Spleen (tissue), 11 donors: ENCODE measurements around the gene MASP1. TPM values are rescaled to one million over a fixed set of nuclear protein-coding genes. Genes with fewer than 3 reads are reported as not detected.

Experiments used
- DNase-seq: peaks from one replicate; pipeline ENCODE4 v3.0.0-alpha.2; 2020
- H3K27ac ChIP-seq, 8 donors: fragments of 200-600 bp; sonication (generic) in 7 of 8; 1 replicate in 4 of 8; 2 replicates in 4 of 8; pipeline versions ENCODE4 v1.5.0 to v1.8.0; 2016 to 2021; ENCODE audit warnings: inconsistent platforms in 4 of 8, mild to moderate bottlenecking in 4 of 8, moderate library complexity in 1 of 8
- H3K27me3 ChIP-seq, 7 donors: fragments of 200-600 bp; sonication (generic) in 6 of 7; replicated peaks in 1 of 7; 1 replicate in 4 of 7; 2 replicates in 3 of 7; pipeline versions ENCODE4 v1.5.0 to v1.8.0; 2016 to 2021; ENCODE audit warnings: inconsistent platforms in 3 of 7, mild to moderate bottlenecking in 1 of 7
- H3K36me3 ChIP-seq, 6 donors: fragments of 200-600 bp; sonication (generic) in 5 of 6; 1 replicate in 4 of 6; 2 replicates in 2 of 6; pipeline versions ENCODE4 v1.5.0 to v1.8.0; 2016 to 2021; ENCODE audit warnings: inconsistent platforms in 2 of 6
- H3K4me1 ChIP-seq, 6 donors: fragments of 200-600 bp; sonication (generic) in 5 of 6; 1 replicate in 3 of 6; 2 replicates in 3 of 6; pipeline versions ENCODE4 v1.5.0 to v1.8.0; 2016 to 2021; ENCODE audit warnings: inconsistent platforms in 3 of 6
- H3K4me3 ChIP-seq, 8 donors: fragments of 200-600 bp; sonication (generic) in 7 of 8; 1 replicate in 4 of 8; 2 replicates in 4 of 8; pipeline versions ENCODE4 v1.5.0 to v1.8.0; 2016 to 2021; ENCODE audit warnings: inconsistent platforms in 4 of 8, mild to moderate bottlenecking in 4 of 8, moderate library complexity in 2 of 8
- H3K9me3 ChIP-seq, 8 donors: fragments of 200-600 bp; sonication (generic) in 7 of 8; 1 replicate in 4 of 8; 2 replicates in 4 of 8; pipeline versions ENCODE4 v1.5.0 to v1.8.0; 2016 to 2021; ENCODE audit warnings: inconsistent platforms in 4 of 8
- POLR2A ChIP-seq, 3 donors: fragments of 450-650 bp; IDR thresholded peaks; one replicate each; pipeline ENCODE4 v1.5.1; 2017; ENCODE audit warnings: antibody characterized with exemption in 3 of 3, mild to moderate bottlenecking in 1 of 3
- POLR2AphosphoS5 ChIP-seq, 3 donors: sonication (generic); formaldehyde crosslinking; IDR thresholded peaks; one replicate each; pipeline ENCODE4 v1.5.1; 2017; ENCODE audit warnings: antibody characterized with exemption in 3 of 3
- WGBS, 5 donors: extraction: QIAGEN DNeasy Blood & Tissue Kit in 3 of 5; methylation state at CpG; one replicate each; pipeline versions ENCODE4 v1.1.5 to v1.1.7; 2013 to 2018; 5-methylcytosine and 5-hydroxymethylcytosine counted together
- intact Hi-C: fragments of 100-400 bp; cut with DNase I; formaldehyde crosslinking; loops from one replicate; pipeline ENCODE4 v1.15.0; 2023; ENCODE audit warnings: low total_unique reads
- polyA plus RNA-seq, 3 donors: library from polyadenylated mRNA; stranded (reverse); fragments of 200-250 nt; gene quantifications; one replicate each; pipeline ENCODE4 v1.2.1, GENCODE V29; 2013
- total RNA-seq, 7 donors: library from RNA; depleted of rRNA in 3 of 7; stranded (reverse); fragments of >200 nt in 3 of 7; fragmentation: NEBNext Ultra II Directional in 4 of 7; extraction: Animal tissue kit (Norgen Biotek cat#: 25700) in 4 of 7; gene quantifications; one replicate each; pipeline versions ENCODE4 v1.1.0 to v1.2.1, GENCODE V29; 2016 to 2021
- TF ChIP-seq, protein P1 (sequence below), 11 experiments: fragments of 200-600 bp in 7 of 11; fragments of 450-650 bp in 4 of 11; sonication (generic) in 4 of 11; IDR thresholded peaks in 8 of 11; conservative IDR thresholded peaks in 3 of 11; 1 replicate in 7 of 11; 2 replicates in 4 of 11; pipeline versions ENCODE4 v1.4.0 to v1.8.0; 2016 to 2021; ENCODE audit warnings: antibody characterized with exemption in 11 of 11, inconsistent platforms in 4 of 11, mild to moderate bottlenecking in 1 of 11
- donor health status: healthy with polysubstance abuse.
- donor health status: DM: no; HTN: no; CAD: no; lungs with moderate emphysema.
- donor health status: DM: no; HTN: no; CAD: no.
- donor health status: Bipolar disorder and iron deficiency.
- donor health status: healthy.
- donor health status: DM: no; HTN: no; CAD: no.
- donor health status: DM: yes; HTN: yes; CAD: no.

MASP1 gene
- total and polyA plus RNA-seq, 10 donors: 0.05 to 1.9 (median 0.39) TPM; not detected in 2

DNA sequence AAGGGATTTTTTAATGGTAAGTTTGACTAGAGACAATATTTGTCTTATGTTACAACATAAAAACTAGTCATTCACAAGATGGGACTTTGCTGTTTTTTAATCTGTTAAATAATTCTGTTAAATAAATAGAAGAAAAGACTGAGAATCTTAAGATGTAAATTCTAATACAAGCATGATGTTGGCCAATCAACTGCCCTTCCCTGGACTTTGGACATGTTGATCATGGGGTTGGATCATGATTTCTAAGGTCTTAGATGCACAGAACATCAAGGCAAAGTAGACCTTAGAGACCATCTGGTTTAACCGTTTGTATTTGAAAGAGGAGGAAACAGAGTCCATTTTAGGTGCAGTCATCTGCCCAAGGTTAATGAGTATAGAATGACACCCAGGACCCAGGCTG lies 10.9 kb downstream of the MASP1 start:
- Histone ChIP-seq H3K36me3 (no peaks in the 10 kb centered on the region), H3K4me3 (no peak overlapping the region), H3K27ac (no peak overlapping the region), H3K27me3 (peaks cover 0 to 33% (median 0%) of the 10 kb centered on the region in 7 donors), H3K9me3 (no peaks in the 10 kb centered on the region), H3K4me1 (no peaks in the 10 kb centered on the region)
- WGBS, 5 donors: 58 to 94% (median 76%) methylated on average over 1 of the region's 1 CpG
- intact Hi-C loops: no loop called here
- no peak for DNase-seq
- TF ChIP-seq, protein P1, sequence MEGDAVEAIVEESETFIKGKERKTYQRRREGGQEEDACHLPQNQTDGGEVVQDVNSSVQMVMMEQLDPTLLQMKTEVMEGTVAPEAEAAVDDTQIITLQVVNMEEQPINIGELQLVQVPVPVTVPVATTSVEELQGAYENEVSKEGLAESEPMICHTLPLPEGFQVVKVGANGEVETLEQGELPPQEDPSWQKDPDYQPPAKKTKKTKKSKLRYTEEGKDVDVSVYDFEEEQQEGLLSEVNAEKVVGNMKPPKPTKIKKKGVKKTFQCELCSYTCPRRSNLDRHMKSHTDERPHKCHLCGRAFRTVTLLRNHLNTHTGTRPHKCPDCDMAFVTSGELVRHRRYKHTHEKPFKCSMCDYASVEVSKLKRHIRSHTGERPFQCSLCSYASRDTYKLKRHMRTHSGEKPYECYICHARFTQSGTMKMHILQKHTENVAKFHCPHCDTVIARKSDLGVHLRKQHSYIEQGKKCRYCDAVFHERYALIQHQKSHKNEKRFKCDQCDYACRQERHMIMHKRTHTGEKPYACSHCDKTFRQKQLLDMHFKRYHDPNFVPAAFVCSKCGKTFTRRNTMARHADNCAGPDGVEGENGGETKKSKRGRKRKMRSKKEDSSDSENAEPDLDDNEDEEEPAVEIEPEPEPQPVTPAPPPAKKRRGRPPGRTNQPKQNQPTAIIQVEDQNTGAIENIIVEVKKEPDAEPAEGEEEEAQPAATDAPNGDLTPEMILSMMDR (IDR thresholded peaks at IDR 0.05 in 8 of 11, conservative IDR thresholded peaks at IDR 0.05 in 3 of 11): no peak
- no peak for TF ChIP-seq POLR2A (IDR thresholded peaks at IDR 0.05)
- no peak for TF ChIP-seq POLR2AphosphoS5 (IDR thresholded peaks at IDR 0.05)

DNA sequence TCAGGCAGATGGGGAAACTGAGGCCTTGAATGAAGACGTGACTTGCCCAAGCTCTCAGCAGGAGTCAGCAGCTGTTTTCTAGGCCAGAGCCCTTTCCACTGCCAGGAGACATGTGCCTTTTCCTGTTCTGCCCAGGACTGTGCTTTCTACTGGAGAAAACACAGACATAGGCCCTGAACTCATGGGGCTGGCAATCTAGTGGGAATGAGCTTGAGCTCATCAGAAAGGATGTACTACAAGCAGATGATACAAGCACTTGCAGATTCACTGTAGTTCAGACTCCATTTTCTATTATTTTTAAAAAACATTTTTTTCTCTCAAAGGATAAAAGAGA lies 14.4 kb downstream of the MASP1 start:
- no peaks in the 10 kb centered on the region for H3K36me3 ChIP-seq
- DNase-seq: no peak
- H3K9me3 ChIP-seq: no peaks in the 10 kb centered on the region
- H3K27ac ChIP-seq: no peak overlapping the region
- no peak overlapping the region for H3K4me3 ChIP-seq
- 38 to 90% (median 71%) methylated on average over 1 of the region's 1 CpG for WGBS, 5 donors
- intact Hi-C loops: no loop called here
- H3K27me3 ChIP-seq: peaks cover 0 to 35% (median 0%) of the 10 kb centered on the region in 7 donors
- no peaks in the 10 kb centered on the region for H3K4me1 ChIP-seq
- TF ChIP-seq POLR2A (IDR thresholded peaks at IDR 0.05) (no peak), POLR2AphosphoS5 (IDR thresholded peaks at IDR 0.05) (no peak)
- TF ChIP-seq, protein P1 (IDR thresholded peaks at IDR 0.05 in 8 of 11, conservative IDR thresholded peaks at IDR 0.05 in 3 of 11): no peak

DNA sequence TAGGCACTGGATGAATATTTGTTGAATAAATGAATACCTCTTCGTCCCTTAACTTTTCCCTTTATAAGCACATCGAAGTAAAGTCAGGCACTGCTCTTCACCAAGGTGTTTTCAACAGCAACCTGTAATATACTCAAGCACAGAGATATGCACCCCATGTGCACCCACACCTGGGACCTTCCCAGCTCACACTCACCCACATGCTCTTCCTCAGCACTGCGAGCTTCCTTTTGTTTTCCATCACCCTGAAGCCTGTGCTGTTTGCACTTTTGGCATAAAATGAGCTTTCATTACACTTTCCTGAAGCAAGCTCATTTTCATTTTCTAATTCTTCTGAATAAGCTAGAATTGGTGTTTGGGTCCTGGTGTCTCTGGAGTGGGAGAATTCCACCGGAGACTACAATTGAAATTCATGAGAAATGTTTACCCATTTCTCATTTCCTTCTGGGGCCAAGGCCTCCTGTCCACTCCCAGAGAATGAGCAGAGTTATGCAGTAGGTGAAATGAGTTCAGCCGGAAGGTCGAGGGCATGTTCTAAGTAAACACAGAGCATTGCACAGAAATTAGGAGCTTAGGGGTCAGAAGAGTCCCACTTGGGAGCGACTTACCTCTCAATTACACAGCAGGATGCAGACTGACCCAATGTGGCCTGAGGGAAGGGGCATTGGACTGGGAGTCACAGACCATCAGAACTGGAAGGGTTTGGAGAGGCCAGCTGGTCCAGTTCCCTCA lies 15.0 kb downstream of the MASP1 start:
- WGBS, 5 donors: 73 to 85% (median 83%) methylated on average over 7 of the region's 7 CpGs
- H3K27ac ChIP-seq: no peak overlapping the region

DNA sequence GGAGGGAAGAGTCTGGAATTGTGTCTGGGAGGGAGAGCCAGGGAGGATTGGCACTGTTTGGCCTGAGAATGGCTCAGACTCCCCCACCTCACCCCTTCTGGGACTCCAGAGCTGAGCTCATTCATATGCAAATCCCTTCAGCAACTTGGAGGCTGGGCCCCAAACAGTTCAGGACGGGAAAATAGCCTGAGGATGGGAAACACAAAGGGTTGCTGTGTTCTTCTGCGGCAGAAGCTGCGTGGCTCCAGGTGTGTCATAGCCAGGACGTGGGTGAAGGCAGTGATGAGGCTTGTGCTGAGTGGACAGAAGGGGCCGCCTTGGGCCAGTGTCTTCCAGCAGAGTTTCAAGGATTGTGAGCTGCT lies 16.6 kb downstream of the MASP1 start:
- intact Hi-C loops: no loop called here
- peaks cover 0 to 10% (median 0%) of the 10 kb centered on the region in 8 donors for H3K9me3 ChIP-seq

More for the DNA sequence above, 15.0 kb downstream of the MASP1 start:
- Histone ChIP-seq H3K4me1 (no peaks in the 10 kb centered on the region), H3K9me3 (no peaks in the 10 kb centered on the region), H3K27me3 (peaks cover 0 to 40% (median 0%) of the 10 kb centered on the region in 7 donors), H3K36me3 (no peaks in the 10 kb centered on the region), H3K4me3 (no peak overlapping the region)
- intact Hi-C loops: no loop called here
- TF ChIP-seq, protein P1 (IDR thresholded peaks at IDR 0.05 in 8 of 11, conservative IDR thresholded peaks at IDR 0.05 in 3 of 11): no peak
- TF ChIP-seq POLR2A (IDR thresholded peaks at IDR 0.05) (no peak), POLR2AphosphoS5 (IDR thresholded peaks at IDR 0.05) (no peak)
- no peak for DNase-seq

More for the DNA sequence above, 16.6 kb downstream of the MASP1 start:
- Histone ChIP-seq H3K27ac (no peak overlapping the region), H3K4me1 (no peaks in the 10 kb centered on the region), H3K36me3 (no peaks in the 10 kb centered on the region), H3K4me3 (no peak overlapping the region), H3K27me3 (peaks cover 0 to 51% (median 0%) of the 10 kb centered on the region in 7 donors)
- WGBS, 5 donors: 54 to 67% (median 66%) methylated on average over 5 of the region's 5 CpGs
- TF ChIP-seq POLR2A (IDR thresholded peaks at IDR 0.05): no peak
- no peak for TF ChIP-seq POLR2AphosphoS5 (IDR thresholded peaks at IDR 0.05)
- TF ChIP-seq, protein P1 (IDR thresholded peaks at IDR 0.05 in 8 of 11, conservative IDR thresholded peaks at IDR 0.05 in 3 of 11): no peak
- DNase-seq: no peak
